Sciatic nerve (tissue), 2 donors: Measurements from ENCODE around the gene WIZ. TPM values are rescaled to one million over a fixed set of nuclear protein-coding genes. Genes with fewer than 3 reads are reported as not detected.

Experiments used
- ATAC-seq: fragments of 200-7000 bp; cut with Tn5 transposase; one replicate; pipeline ENCODE4 v1.9.1; 2020; ENCODE audit warnings: mild to moderate bottlenecking, moderate library complexity
- DNase-seq: peaks from one replicate; pipeline ENCODE4 v3.0.0-alpha.2; 2020; ENCODE audit warnings: low spot score
- intact Hi-C: fragments of 100-400 bp; cut with DNase I; formaldehyde crosslinking; loops from one replicate; pipeline ENCODE4 v1.14.2; 2022
- total RNA-seq: library from RNA; stranded (reverse); fragmentation: NEBNext Ultra II Directional; extraction: Animal tissue kit (Norgen Biotek cat#: 25700); gene quantifications from one replicate; pipeline ENCODE4 v1.2.1, GENCODE V29; 2021
- donor health status: DM: no; HTN: no; CAD: no.
- donor health status: DM: no; HTN: no; CAD: no.

Gene WIZ
- total RNA-seq, 1 donor from 2014 or later = 30.2 TPM

DNA sequence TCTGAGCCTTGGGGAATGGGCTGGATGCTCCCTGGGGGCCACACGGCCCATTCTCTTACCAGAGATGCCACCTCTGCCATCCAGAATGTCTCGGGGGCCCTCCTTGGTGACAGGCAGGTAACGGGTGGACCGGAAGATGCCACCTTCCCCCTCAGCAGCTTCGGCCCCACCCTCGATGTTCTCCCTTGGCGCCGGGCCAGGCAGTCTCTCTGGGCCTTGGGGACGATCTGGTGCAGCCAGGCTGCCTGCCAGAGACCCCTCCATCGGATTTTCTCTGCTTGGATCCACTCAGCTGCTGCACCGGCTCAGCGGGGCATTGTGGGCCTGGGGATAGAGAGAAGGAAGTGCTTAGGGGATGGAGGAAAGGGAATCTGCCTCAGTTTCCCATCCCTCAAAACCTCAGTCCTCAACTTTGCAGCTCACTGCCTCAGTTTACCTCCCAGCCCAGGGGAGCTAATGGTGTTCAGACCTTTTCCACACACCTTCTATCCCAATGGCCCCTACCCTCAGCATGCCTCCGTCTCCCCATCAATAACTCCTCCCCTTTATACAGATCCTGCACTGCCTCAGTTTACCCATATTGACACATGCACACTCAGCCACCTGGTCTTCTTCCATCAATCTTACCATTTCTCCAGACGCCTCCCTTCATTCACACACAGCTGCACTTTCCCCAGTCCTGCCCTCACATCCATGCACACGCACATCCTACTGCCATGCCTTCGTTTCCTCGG lies 1.5 kb downstream of the WIZ start:
- no peak for ATAC-seq
- intact Hi-C loops = no loop called here
- no peak for DNase-seq

DNA sequence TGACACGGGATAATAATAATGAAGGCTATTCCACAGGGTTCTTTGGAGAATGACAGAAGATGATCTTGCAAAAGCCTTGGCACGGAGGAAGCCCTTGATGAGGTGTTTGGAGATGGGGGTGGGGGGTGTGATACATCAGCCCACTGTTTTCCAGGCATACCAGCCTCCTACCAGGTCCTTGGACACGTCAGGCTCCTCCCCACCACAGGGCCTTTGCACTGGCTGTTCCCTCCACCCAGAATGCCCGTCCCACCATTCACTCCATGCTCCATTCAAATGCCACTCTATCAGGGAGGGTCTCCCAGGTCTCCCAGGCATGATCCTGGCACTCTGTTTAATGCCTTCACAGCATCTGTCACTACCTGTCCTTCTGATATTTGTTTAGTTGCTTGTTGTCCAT lies 2.7 kb downstream of the WIZ start:
- ATAC-seq (no peak), DNase-seq (no peak)
- intact Hi-C loops = no loop called here

DNA sequence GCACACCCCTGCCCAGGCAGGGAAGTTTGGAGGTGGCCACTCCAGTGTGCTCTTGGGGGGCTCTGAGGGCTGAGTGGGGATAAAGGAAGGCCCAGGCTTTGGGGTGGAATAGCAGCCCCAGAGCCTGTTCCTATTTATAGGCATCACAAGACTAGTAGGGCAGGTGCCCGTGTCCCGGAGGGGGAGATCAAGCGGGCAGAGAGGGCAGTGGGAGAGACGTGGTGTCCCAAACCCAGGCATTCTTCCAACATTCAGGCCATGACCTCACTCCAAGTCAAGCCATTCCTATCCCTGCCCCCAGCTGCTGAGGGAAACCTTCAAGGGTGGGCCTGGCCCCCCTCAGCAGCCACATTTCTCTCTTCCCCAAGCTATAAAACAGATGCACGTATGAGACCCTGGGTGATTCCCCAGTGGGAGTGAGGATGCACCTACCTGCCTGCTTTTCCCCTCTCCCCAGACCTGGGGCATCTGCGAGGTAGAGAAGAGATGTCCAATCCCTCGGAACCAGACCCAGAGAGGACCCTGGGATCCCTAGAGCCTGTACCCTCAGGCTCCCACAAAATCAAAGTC lies 3.9 kb downstream of the WIZ start:
- intact Hi-C loops = no loop called here
- no peak for ATAC-seq
- DNase-seq = no peak

DNA sequence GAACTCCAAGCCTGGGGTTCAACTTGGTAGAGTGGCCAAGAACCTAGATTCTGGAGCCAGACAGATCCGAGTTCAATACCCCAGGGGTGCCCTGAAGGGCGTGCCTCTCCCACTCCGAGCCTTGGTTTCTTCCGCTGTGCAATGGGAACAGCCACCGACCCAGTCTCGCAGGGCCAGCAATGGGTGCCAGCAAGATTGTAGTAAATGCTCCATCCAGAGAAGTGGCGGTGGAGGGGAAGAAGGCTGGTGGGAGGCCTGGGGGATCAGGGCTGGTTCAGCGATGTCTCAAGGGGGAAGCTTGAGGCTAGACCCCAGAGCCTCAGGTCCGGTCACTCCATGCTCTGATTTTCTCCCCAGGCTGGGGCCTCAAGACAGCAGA lies 4.5 kb downstream of the WIZ start:
- intact Hi-C loops = no loop called here
- DNase-seq (no peak), ATAC-seq (no peak)

DNA sequence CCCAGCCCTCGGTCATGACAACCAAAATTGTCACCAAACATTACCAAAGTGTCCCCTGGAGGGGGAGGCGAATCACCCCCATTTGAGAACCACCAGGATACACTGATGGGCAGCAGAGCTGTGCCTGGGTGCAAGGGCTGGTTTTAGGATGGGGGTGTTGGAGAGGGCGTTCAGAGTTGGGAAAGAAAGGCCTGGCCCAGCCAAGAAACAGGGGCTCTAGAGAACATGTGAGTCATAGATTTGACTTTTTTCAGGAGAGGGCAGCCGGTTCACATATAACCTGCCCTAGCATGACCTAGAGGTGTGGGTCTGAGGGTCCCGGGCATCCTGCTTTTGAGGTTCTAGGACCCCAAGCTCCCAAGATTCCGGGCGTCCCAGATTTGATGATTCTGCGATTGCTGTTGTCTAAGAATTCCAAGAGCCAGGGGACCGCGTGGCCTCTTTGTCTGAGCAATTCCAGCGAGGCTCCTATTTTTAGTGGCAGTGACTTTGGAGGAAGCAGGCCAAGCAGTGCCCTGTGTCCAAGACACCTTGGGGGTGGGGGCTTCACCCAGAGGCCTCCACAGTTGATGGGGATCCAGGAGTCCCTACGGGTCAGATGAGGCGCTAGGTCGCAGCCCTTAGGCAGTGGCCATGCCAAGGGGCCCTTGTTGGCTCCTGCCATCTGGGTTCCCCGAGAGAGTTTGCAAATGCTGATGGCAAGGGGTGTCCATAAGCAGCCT lies 5.1 kb downstream of the WIZ start:
- DNase-seq (no peak), ATAC-seq (no peak)
- intact Hi-C loops = no loop called here

DNA sequence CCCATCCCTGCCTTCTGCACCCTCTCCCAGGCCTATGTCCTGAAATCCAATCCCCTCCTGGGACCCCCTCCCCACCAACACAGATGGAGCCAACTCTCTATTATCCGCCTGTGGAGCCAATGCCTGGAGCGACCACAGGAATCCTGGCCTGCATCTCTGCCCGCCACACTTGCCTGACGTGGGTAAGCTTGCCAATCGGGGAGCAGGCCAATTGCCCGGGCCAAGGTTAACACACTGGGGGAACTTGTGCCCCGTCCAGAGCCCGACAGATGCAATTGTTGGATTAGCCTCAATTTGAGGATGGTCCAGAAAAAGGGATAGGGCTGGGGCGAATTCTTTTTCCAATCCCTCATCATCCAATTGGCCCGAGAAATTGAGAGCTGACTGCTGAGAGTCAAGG lies 5.9 kb downstream of the WIZ start:
- no peak for ATAC-seq
- intact Hi-C loops = no loop called here
- DNase-seq = no peak

DNA sequence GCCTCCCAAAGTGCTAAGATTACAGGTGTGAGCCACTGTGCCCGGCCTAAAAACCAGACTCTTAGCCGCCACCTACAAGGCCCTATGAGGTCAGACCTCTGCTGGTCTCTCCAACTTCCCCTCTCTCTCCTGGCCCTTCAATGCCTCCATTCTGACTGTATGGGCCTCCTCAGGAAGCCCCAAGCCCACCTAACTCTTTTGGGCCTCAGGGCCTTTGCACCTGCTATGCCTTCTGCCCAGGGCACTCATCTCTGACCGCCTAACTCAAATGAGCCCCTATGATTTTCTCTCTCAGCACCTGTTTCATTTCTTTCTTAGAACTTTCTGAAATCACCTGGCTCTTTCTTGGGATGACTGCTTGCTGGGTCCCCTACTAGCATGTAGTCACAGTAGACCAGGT lies 6.4 kb downstream of the WIZ start:
- intact Hi-C loops = no loop called here
- no peak for ATAC-seq
- no peak for DNase-seq

DNA sequence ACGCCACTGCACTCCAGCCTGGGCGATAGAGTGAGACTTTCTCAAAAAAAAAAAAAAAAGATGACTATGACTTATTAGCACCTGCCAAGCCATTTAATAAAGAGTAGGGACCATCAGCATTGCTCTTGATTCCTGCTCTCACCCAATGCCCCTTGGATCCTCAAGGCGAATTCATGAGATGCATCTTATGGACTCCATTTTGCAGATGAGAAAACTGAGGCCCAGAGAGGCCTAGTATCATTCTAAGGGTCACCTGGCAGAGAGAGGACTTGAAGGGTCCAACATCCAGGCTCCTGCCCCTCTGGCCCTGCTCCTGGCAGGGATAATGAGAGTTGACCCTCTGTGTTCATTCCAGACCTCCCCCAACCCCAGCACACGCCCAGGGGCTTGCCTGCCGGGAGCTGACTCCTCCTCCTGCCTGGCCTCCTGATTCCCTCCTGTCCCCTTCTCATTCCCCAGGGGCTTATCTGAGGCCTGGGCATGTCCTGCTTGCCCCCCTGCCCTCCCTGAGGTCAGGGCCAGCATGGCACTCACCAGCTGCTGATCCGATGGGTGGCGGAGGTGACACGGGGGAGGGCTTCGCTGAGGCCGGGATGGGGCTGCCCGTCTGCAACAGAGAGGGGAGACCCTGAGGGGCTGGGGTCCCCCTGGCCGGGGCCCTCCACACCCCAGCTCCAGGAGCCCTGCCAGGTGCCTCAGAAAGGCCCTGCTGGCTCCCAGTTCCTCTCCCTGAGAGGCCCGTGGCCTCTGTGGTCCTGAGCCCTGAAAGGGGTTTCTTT lies 7.4 kb downstream of the WIZ start:
- DNase-seq (no peak), ATAC-seq (no peak)
- intact Hi-C loops = no loop called here

DNA sequence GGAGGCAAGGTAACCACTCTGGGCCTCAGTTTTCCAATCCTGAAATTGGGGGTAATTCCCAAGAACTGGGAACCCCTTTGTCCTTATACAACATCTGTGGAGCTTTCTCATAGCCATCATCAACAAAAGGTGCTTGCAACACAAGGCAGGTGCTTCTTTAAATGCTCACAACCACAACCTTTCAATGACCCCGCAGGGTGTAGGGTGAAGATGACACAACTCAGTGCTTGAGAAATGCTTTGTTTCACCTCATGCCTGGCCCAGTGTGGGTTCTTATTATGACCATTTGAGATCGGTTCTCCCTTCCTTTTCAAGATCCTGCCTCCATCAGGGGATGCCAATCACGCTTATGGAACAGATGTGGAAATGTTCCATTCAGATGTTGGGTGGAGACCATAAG lies 8.4 kb downstream of the WIZ start:
- no peak for DNase-seq
- intact Hi-C loops = no loop called here
- ATAC-seq = no peak

DNA sequence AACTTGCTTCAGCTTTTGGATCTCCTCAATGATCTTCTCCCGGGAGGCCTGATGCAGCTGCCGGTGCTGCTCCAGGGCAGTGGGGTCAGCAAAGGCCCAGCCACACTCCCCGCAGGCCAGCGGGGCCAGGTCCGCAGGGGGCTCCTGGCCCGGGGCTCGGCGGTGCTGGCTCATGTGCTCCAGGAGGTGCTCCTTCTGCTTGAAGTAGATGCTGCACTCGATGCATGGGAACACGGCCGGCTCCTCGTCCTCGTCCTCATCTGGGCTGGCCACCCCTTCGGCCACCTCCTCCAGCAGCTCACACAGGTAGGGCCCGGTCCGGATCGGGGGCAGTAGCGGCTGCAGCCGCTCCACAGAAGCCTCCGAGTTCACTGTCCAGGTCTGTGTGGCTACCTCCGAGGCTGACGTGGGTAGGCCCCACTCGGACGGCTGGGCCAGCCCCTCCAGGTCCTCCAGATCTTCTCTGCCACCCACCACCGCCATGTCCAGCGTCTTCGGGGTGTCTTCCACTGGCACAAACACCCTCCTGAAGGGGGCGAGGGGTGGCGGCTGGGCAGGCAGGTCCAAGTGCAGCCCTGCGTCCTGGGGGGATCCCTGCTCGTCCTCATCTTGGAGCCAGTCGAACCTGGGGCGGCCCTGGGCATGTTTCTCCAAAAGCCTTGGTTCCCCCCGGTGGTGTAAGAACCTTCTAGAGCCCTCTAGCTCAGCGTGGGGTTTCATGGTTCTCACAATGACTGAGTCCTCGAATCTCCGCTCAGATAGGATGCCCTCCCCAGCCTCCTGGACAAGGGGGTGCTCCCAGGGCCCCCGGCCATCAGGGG lies 9.7 kb downstream of the WIZ start:
- ATAC-seq = no peak
- intact Hi-C loops = loop anchor here (1.0 kb wide), 1 partner anchor 31 kb away; no protein-coding TSS in a partner anchor
- DNase-seq = no peak

DNA sequence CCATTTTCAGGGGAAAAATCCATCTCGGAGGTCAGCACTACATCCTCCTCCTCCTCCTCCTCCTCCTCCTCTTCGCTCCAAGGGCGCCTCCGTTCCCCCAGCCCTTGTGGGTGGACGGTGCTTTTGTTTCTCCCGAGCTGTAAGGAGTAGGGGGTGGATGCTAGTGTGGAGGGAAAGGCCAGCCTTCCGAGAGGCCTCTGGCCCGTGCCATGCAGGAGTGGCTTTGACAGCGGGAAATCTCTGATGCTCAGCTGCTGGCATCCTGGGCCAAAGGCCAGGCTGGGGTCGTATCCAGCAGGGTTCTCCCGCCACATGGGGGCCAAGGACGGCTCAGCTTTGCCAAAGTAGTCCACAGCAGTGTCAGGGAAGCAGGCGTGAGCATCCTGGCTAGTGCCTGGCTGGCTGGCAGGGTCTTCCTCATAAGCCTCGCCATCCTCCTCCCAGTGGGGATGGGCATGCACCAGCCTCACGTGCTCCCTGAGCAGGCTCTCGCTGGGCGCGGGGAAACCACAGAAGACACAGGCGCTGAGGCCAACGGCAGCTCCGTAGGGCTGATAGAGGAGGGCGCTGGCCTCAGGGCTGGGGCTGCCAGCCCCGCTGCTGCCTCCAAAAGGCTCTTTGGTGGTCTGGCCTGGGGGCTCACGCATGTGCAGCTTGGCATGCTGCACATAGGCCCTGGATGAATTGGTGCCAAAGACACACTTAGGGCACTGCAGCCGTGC lies 10.5 kb downstream of the WIZ start:
- intact Hi-C loops = loop anchor here (1.0 kb wide), 1 partner anchor 30 kb away; no protein-coding TSS in a partner anchor
- no peak for DNase-seq
- ATAC-seq = no peak

DNA sequence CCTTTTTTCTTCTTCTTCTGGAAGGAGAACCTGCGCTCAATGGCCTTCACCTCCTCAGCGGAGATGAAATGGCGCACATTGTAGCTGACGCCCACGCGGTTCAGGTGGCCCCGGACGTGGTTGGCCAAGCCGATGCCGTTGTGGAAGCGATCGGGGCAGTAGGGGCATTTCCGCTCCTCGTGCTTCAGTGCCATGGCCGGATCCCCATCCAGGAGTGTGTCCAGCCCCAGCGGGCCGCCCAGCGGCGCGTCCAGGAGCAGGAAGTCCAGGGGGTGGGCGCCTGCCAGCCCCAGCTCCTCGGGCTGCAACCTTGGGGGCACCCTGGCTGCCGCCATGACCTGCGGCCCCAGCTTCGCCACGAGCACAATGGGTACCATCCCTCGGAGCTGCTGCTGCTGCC lies 11.2 kb downstream of the WIZ start:
- intact Hi-C loops = no loop called here
- DNase-seq (no peak), ATAC-seq (no peak)

DNA sequence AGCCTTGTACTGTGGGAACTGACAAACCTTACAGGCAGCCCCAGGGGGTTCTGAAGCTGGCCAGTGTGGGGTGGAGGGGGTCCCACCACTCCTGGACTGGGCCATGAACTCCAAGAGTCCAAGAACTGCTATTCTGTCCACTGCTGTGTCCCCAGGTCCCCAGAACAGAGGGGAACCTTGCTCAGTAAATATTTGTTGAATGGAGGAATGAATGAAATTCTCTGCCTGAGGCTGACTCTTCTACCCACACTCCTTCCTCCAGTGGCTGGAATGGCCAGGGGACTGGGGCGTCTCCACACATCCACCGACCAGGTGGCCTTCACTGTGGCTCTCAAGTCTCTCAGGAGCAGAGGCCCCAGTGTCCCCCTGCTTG lies 11.6 kb downstream of the WIZ start:
- intact Hi-C loops = no loop called here
- ATAC-seq = no peak
- DNase-seq = no peak

DNA sequence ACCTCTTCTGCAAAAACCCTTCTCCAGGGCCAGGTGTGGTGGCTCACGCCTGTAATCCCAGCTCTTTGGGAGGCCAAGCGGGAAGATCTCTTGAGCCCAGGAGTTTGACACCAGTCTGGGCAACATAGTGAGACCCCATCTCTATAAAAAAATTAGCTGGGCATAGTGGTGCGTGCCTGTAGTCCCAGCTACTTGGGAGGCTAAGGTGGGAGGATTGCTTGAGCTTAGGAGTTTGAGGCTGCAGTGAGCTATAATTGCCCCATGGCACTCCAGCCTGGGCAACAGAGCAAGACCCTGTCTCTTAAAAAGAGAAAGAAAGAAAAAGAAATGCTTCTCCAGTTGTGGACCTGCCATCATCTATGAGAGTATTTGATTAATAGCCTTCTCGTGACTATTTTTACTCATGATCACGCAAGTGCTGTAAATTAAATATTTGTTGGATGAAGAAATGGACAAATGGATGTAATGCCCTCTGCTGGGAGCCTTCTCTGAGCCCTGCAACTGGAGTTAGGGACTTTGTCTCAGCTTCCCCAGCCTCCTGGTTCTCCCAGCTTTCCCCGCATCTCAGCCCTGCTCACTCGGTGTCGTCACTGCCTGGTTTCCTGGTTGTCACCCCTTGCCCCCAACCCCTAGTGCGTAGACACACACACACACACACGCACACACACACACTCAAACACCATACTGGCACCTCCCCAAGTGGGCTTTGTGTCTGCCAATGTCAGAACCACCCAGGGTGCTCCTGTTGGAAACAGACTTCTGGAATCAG lies 12.2 kb downstream of the WIZ start:
- intact Hi-C loops = no loop called here
- DNase-seq (no peak), ATAC-seq (no peak)

DNA sequence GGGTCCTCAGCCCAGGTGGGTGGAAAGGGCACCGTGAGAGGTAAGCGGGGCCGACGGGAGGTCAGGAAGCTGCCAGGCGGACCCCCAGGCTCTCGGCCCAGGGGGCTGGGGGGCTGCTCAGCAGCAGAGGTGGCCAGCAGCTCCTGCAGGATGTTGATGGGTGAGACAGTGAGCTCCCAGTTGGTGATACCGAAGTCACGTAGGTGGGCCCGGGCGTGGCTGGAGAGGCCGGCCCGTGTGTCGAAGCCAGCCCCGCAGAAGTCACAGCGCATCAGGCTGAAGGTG lies 13.0 kb downstream of the WIZ start:
- DNase-seq (no peak), ATAC-seq (no peak)
- intact Hi-C loops = no loop called here

DNA sequence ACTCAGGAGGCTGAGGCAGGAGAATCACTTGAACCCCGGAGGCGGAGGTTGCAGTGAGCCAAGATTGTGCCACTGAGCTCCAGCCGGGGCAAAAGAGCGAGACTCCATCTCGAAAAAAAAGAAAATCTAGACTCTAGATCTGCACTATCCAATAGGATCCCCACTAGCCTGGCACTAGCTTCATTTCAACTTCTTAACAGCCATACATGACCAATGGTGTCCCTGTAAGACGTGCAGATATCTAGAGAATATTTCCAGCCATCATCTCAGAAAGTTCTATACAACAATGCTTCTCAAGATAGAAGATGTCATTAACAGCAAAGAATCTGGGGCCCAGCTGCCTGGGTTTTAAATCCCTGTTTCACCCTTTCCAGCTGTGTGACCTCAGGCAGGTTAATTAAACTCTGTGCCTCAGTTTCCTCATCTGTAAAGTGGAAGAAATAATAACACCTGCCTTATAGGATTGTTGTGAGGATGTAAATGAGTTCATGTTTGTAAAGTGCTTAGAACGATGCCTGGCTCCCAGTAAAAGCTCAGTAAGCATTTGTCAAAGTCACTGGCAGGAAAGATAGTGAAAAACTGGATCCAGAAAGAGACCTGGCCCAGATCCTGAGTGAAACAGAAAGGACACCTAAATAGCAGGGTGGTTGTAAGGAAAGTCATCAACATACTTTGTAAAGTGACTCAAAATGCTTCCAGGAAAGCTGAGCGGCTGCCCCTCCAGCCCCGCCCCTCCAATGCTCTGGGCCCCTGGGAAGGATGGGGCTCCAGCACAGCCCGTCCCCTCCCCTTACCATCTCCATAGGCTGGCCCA lies 13.5 kb downstream of the WIZ start:
- intact Hi-C loops = no loop called here
- DNase-seq = no peak
- ATAC-seq = no peak

DNA sequence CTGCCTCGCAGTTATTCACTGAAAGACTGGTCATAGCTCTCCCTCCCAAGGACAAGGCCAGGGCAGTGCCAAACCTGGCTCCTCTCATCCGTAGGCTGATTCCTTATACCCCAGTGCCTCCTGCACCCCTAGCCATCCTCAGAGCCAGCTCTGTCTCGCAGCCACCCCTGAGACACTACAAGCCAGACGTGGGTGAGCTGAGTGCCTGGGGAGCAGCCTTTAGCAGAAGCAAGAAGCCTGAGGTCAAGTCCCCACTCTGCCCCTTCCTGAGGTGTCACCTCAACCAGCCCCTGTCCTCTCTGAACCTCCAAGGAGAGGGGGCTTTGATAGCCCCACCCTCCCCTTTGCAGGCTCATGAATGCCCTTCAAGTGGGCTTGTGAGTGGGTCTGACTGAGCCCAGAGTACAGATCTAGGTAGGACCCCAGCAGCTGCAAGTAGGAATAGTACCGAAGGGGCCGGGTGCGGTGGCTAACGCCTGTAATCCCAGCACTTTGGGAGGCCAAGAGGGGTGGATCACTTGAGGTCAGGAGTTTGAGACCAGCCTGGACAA lies 16.2 kb downstream of the WIZ start:
- DNase-seq (no peak), ATAC-seq (peak; percentile 21)
- intact Hi-C loops = no loop called here
